H1 (cell line): ENCODE data around the gene HACD2.

Source experiments
- BRCA1 ChIP-seq: IDR thresholded peaks from 2 replicates; pipeline ENCODE4 v1.6.1; 2012; ENCODE audit warnings: low read depth, low read length, improper control_type of control experiment
- EP300 ChIP-seq, 2 experiments: IDR thresholded peaks; 1 replicate in 1 of 2; 2 replicates in 1 of 2; pipeline ENCODE4 v1.6.1; 2011 to 2012; ENCODE audit warnings: low read depth in 2 of 2, low read length in 2 of 2, mild to moderate bottlenecking in 2 of 2, borderline replicate concordance in 1 of 2, inconsistent platforms in 1 of 2, moderate library complexity in 1 of 2
- EZH2 ChIP-seq: fragments of 200-600 bp; sonication (generic); IDR thresholded peaks from 2 replicates; pipeline ENCODE4 v1.7.1; 2012; ENCODE audit warnings: low read depth, mild to moderate bottlenecking, moderate library complexity, low read length, inconsistent platforms; ENCODE audit not compliant: severe bottlenecking
- FOSL1 ChIP-seq: IDR thresholded peaks from 2 replicates; pipeline ENCODE4 v1.6.1; 2011; ENCODE audit warnings: mild to moderate bottlenecking, low read depth, low read length, moderate library complexity; ENCODE audit not compliant: insufficient read depth
- GTF2F1 ChIP-seq: IDR thresholded peaks from 2 replicates; pipeline ENCODE4 v1.6.1; 2012; ENCODE audit warnings: low read depth, low read length, improper control_type of control experiment, borderline replicate concordance
- JUND ChIP-seq: IDR thresholded peaks from 2 replicates; pipeline ENCODE4 v1.6.1; 2011; ENCODE audit warnings: mild to moderate bottlenecking, improper control_type of control experiment, low read length
- POLR2A ChIP-seq, 2 experiments: IDR thresholded peaks; 1 replicate in 1 of 2; 2 replicates in 1 of 2; pipeline ENCODE4 v1.6.1; 2011; ENCODE audit warnings: low read depth in 2 of 2, low read length in 2 of 2, mild to moderate bottlenecking in 2 of 2; ENCODE audit errors: control extremely low read depth in 1 of 2
- RFX5 ChIP-seq: IDR thresholded peaks from 2 replicates; pipeline ENCODE4 v1.6.1; 2011; ENCODE audit warnings: low read depth, low read length, improper control_type of control experiment, borderline replicate concordance
- SAP30 ChIP-seq: fragments of 300-600 bp; sonication (generic); IDR thresholded peaks from 2 replicates; pipeline ENCODE4 v1.7.1; 2012; ENCODE audit warnings: low read length, moderate library complexity, mild to moderate bottlenecking, inconsistent platforms; ENCODE audit not compliant: insufficient read depth, insufficient replicate concordance
- SP1 ChIP-seq: IDR thresholded peaks from 2 replicates; pipeline ENCODE4 v1.6.1; 2011; ENCODE audit warnings: low read depth, low read length
- SP2 ChIP-seq: IDR thresholded peaks from 2 replicates; pipeline ENCODE4 v1.6.1; 2012; ENCODE audit warnings: mild to moderate bottlenecking, low read length, inconsistent platforms
- TF ChIP-seq, protein P1 (sequence below), 3 experiments: IDR thresholded peaks; 1 replicate in 2 of 3; 2 replicates in 1 of 3; pipeline versions ENCODE4 v1.5.1 to v1.6.1; 2011; ENCODE audit warnings: low read length in 3 of 3, mild to moderate bottlenecking in 3 of 3, inconsistent platforms in 2 of 3, low read depth in 1 of 3, moderate library complexity in 1 of 3; ENCODE audit not compliant: insufficient read depth in 1 of 3; ENCODE audit errors: control extremely low read depth in 1 of 3

DNA sequence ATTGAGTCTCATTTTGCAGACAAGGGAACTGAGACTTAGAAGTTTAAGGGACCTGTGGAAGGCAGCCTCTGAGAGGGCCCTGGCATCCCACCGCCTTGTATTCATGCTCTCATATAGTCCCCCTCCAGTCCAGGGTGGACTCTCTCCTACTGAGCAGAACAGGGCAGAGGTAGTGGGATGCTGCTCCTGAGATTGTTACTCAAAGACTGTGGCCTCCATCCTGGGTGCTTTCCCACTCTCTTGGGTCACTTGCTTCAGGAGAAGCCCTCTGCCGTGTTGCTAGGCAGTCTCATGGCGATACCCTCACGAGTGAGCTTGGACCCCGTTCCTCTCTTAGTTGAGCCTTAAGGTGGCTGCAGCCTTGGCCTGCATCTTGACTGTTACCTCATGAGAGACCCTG lies 113.7 kb downstream of the HACD2 start:
- TF ChIP-seq EZH2 = no peak
- TF ChIP-seq BRCA1 = no peak
- no peak for TF ChIP-seq FOSL1
- TF ChIP-seq, protein P1, sequence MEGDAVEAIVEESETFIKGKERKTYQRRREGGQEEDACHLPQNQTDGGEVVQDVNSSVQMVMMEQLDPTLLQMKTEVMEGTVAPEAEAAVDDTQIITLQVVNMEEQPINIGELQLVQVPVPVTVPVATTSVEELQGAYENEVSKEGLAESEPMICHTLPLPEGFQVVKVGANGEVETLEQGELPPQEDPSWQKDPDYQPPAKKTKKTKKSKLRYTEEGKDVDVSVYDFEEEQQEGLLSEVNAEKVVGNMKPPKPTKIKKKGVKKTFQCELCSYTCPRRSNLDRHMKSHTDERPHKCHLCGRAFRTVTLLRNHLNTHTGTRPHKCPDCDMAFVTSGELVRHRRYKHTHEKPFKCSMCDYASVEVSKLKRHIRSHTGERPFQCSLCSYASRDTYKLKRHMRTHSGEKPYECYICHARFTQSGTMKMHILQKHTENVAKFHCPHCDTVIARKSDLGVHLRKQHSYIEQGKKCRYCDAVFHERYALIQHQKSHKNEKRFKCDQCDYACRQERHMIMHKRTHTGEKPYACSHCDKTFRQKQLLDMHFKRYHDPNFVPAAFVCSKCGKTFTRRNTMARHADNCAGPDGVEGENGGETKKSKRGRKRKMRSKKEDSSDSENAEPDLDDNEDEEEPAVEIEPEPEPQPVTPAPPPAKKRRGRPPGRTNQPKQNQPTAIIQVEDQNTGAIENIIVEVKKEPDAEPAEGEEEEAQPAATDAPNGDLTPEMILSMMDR (IDR thresholded peaks at IDR 0.05; ENCODE audit: control extremely low read depth in 1 of 3, insufficient read depth in 1 of 3, low read depth in 1 of 3, low read length in 3 of 3) = no peak
- TF ChIP-seq EP300 (IDR thresholded peaks at IDR 0.05; ENCODE audit: borderline replicate concordance in 1 of 2, low read depth in 2 of 2, low read length in 2 of 2) = no peak
- TF ChIP-seq RFX5 = no peak
- TF ChIP-seq SP2 = no peak
- no peak for TF ChIP-seq POLR2A (IDR thresholded peaks at IDR 0.05; ENCODE audit: control extremely low read depth in 1 of 2, low read depth in 2 of 2, low read length in 2 of 2)
- TF ChIP-seq GTF2F1 = no peak
- TF ChIP-seq SAP30 = no peak
- TF ChIP-seq SP1 = no peak
- TF ChIP-seq JUND = no peak
